Panc1 (cell line): ENCODE results near the gene OSCAR. TPM values are rescaled to one million over a fixed set of nuclear protein-coding genes. Genes with fewer than 3 reads are reported as not detected.

ENCODE experiments used
- ATAC-seq: fragments of 200-7000 bp; cut with Tn5 transposase; 2 replicates; pipeline ENCODE4 v1.9.1; 2020; ENCODE audit warnings: mild to moderate bottlenecking, moderate library complexity
- BruUV-seq: library from RNA; stranded (reverse); fragments of 400-500 nt; replicated peaks from 2 replicates; lab custom pipeline; 2021; lab: Mats Ljungman, UMichigan
- CTCF ChIA-PET: fragments of 300-600 bp; sonication (Branson Sonifier 250); formaldehyde crosslinking; loops from one replicate; lab custom pipeline; 2022; ENCODE audit warnings: antibody characterized with exemption; lab: Charles Lee
- POLR2A ChIA-PET: fragments of 300-600 bp; sonication (Branson Sonifier 250); formaldehyde crosslinking; loops from one replicate; lab custom pipeline; 2022; ENCODE audit warnings: antibody characterized with exemption; lab: Charles Lee
- DNase-seq: peaks from one replicate; pipeline ENCODE4 v3.0.0-alpha.2; 2010; ENCODE audit warnings: low read depth, low spot score
- H3K27ac ChIP-seq: 2 replicates; pipeline ENCODE4 v1.5.1; 2011; ENCODE audit warnings: mild to moderate bottlenecking, low read length, inconsistent platforms
- H3K27me3 ChIP-seq: fragments of 200-500 bp; sonication (Bioruptor generic); 2 replicates; pipeline ENCODE4 v1.6.0; 2014; ENCODE audit warnings: low read length, inconsistent platforms; ENCODE audit not compliant: control insufficient read depth, insufficient read depth
- H3K36me3 ChIP-seq: fragments of 200-500 bp; sonication (Bioruptor generic); 2 replicates; pipeline ENCODE4 v1.5.1; 2014; ENCODE audit warnings: inconsistent platforms, mild to moderate bottlenecking, low read length, moderate library complexity; ENCODE audit not compliant: control insufficient read depth, insufficient read depth
- H3K4me1 ChIP-seq: 2 replicates; pipeline ENCODE4 v1.5.1; 2011; ENCODE audit warnings: inconsistent platforms, mild to moderate bottlenecking, low read length, moderate library complexity; ENCODE audit not compliant: control insufficient read depth, insufficient read depth
- H3K4me3 ChIP-seq, 2 experiments: 2 replicates each; pipeline ENCODE4 v1.5.1; 2011 to 2012; ENCODE audit warnings: low read depth in 2 of 2, low read length in 2 of 2, mild to moderate bottlenecking in 2 of 2, inconsistent platforms in 1 of 2, moderate library complexity in 1 of 2
- H3K9me3 ChIP-seq: fragments of 200-500 bp; sonication (Bioruptor generic); 2 replicates; pipeline ENCODE4 v1.5.1; 2014; ENCODE audit warnings: low read depth, mild to moderate bottlenecking, inconsistent platforms, low read length, moderate library complexity; ENCODE audit not compliant: control insufficient read depth, insufficient read depth
- CTCF ChIP-seq: fragments of 450-650 bp; IDR thresholded peaks from 2 replicates; pipeline ENCODE4 v1.5.1; 2017; ENCODE audit warnings: mild to moderate bottlenecking
- POLR2AphosphoS5 ChIP-seq: IDR thresholded peaks from 2 replicates; pipeline ENCODE4 v1.6.1; 2012; ENCODE audit warnings: mild to moderate bottlenecking, low read depth, low read length, moderate library complexity
- REST ChIP-seq, 2 experiments: IDR thresholded peaks; 2 replicates each; pipeline ENCODE4 v1.6.1; 2011 to 2012; ENCODE audit warnings: low read depth in 2 of 2, control low read depth in 1 of 2, low read length in 1 of 2, mild to moderate bottlenecking in 1 of 2, moderate library complexity in 1 of 2; ENCODE audit not compliant: insufficient read depth in 1 of 2
- TCF7L2 ChIP-seq: IDR thresholded peaks from 2 replicates; pipeline ENCODE4 v1.6.1; 2011; ENCODE audit warnings: mild to moderate bottlenecking, low read depth, low read length, inconsistent platforms
- in situ Hi-C: cut with HindIII; loops from 2 replicates; pipeline ENCODE4 v1.10.0; 2016; ENCODE audit warnings: low sequenced_read_pairs, low pct_unique_long_range_greater_than_20kb
- intact Hi-C: fragments of 100-400 bp; cut with micrococcal nuclease; formaldehyde crosslinking; loops from one replicate; pipeline ENCODE4 v1.10.0; 2022; ENCODE audit not compliant: unreplicated experiment
- total RNA-seq: library from RNA; stranded (reverse); gene quantifications from one replicate; pipeline ENCODE4 v1.2.1, GENCODE V29; 2021; ENCODE audit not compliant: unreplicated experiment

OSCAR gene
- total RNA-seq, 1 experiment from 2014 or later = 6.8 TPM

GRCh38 chr19:54133957-54134590, 33.5 kb upstream of the OSCAR start:
- CTCF ChIA-PET = no interaction called here
- intact Hi-C loops = no loop called here
- TF ChIP-seq POLR2AphosphoS5 (no peak), CTCF (no peak), TCF7L2 (no peak)
- Histone ChIP-seq H3K4me1 (peaks cover 8% of the 10 kb centered on the region), H3K27me3 (no peaks in the 10 kb centered on the region), H3K36me3 (peaks cover 2% of the 10 kb centered on the region), H3K9me3 (no peaks in the 10 kb centered on the region), H3K27ac (peak overlapping the region; percentile 18; the same call in 1 of the 2 replicates), H3K4me3 (no peak overlapping the region)
- ATAC-seq = no peak
- no peak for DNase-seq
- no TSS peak for BruUV-seq
- in situ Hi-C loops = no loop called here
- POLR2A ChIA-PET = no interaction called here

- in situ Hi-C loops (no loop called here), intact Hi-C loops (no loop called here)
- ChIA-PET POLR2A (no interaction called here), CTCF (no interaction called here)
- no peak overlapping the region for H3K4me3 ChIP-seq
- H3K27ac ChIP-seq = no peak overlapping the region
- ATAC-seq = no peak
- H3K9me3 ChIP-seq = no peaks in the 10 kb centered on the region
- H3K4me1 ChIP-seq = peaks cover 4% of the 10 kb centered on the region; the same call in 1 of the 2 replicates
- peak; percentile 60 for TF ChIP-seq POLR2AphosphoS5
- no peak for TF ChIP-seq CTCF
- no TSS peak for BruUV-seq
- DNase-seq = no peak
- peaks cover under 1% of the 10 kb centered on the region; the same call in 1 of the 2 replicates for H3K36me3 ChIP-seq
- H3K27me3 ChIP-seq = no peaks in the 10 kb centered on the region
Observed at GRCh38 chr19:54133312-54133956, 32.8 kb upstream of the OSCAR start.

- no peaks in the 10 kb centered on the region for H3K27me3 ChIP-seq
- intact Hi-C loops (no loop called here), in situ Hi-C loops (no loop called here)
- ChIA-PET CTCF (no interaction called here), POLR2A (no interaction called here)
- ATAC-seq (no peak), DNase-seq (no peak)
- no peak overlapping the region for H3K27ac ChIP-seq
- no TSS peak for BruUV-seq
- peaks cover 13% of the 10 kb centered on the region for H3K36me3 ChIP-seq
- H3K4me3 ChIP-seq = no peak overlapping the region
- no peak for TF ChIP-seq TCF7L2
- no peak for TF ChIP-seq POLR2AphosphoS5
- no peak for TF ChIP-seq REST (IDR thresholded peaks at IDR 0.05; ENCODE audit: insufficient read depth in 1 of 2, low read depth in 2 of 2, low read length in 1 of 2)
- H3K9me3 ChIP-seq = no peaks in the 10 kb centered on the region
- H3K4me1 ChIP-seq = peaks cover 2% of the 10 kb centered on the region; the same call in 1 of the 2 replicates
Observed at GRCh38 chr19:54129617-54129996, 29.0 kb upstream of the OSCAR start.
